B cell (primary cell): Measurements from ENCODE around the gene LRRTM1.

Source experiments
- CTCF ChIP-seq: fragments of 200-600 bp; IDR thresholded peaks from one replicate; pipeline ENCODE4 v1.8.0; 2022; ENCODE audit warnings: antibody characterized with exemption, mild to moderate bottlenecking
- EZH2 ChIP-seq: IDR thresholded peaks from 2 replicates; pipeline ENCODE4 v1.6.1; 2012; ENCODE audit warnings: borderline replicate concordance, low read depth, mild to moderate bottlenecking, moderate library complexity, low read length; ENCODE audit not compliant: insufficient read depth, poor library complexity, severe bottlenecking

GRCh38 chr2:80288576-80288975 is 16.0 kb downstream of the LRRTM1 start:
- no peak for TF ChIP-seq CTCF
- no peak for TF ChIP-seq EZH2
